Caco-2 (cell line): ENCODE data around the gene ATAD3C. TPM values are rescaled to one million over a fixed set of nuclear protein-coding genes. Genes with fewer than 3 reads are reported as not detected.
"Not testable (repeated sequence)": the region's sequence is repeated elsewhere in the genome, so short reads cannot be mapped to it uniquely, and the experiment has no call there.

Source experiments
- BruUV-seq: library from RNA; stranded (reverse); fragments of 400-500 nt; replicated peaks from 2 replicates; lab custom pipeline; 2021; lab: Mats Ljungman, UMichigan
- CTCF ChIA-PET: fragments of 300-600 bp; sonication (Branson Sonifier 250); formaldehyde crosslinking; loops from one replicate; lab custom pipeline; 2022; ENCODE audit warnings: antibody characterized with exemption; lab: Charles Lee
- POLR2A ChIA-PET: fragments of 300-600 bp; sonication (Branson Sonifier 250); formaldehyde crosslinking; loops from one replicate; lab custom pipeline; 2022; ENCODE audit warnings: antibody characterized with exemption; lab: Charles Lee
- DNase-seq, 2 experiments: peaks; one replicate each; pipeline versions ENCODE4 v3.0.0 to v3.0.0-alpha.2; 2020 to 2022
- H3K27me3 ChIP-seq: replicated peaks from 2 replicates; pipeline ENCODE4 v1.6.0; 2011; ENCODE audit warnings: low read length; ENCODE audit not compliant: control insufficient read depth, insufficient read depth
- H3K36me3 ChIP-seq: 2 replicates; pipeline ENCODE4 v1.5.1; 2011; ENCODE audit warnings: low read length; ENCODE audit not compliant: control insufficient read depth, insufficient read depth
- H3K4me1 ChIP-seq: fragments of 250-450 bp; sonication (Bioruptor Pico); 2 replicates; pipeline ENCODE4 v1.5.1; 2020; ENCODE audit warnings: mild to moderate bottlenecking
- H3K4me3 ChIP-seq: 2 replicates; pipeline ENCODE4 v1.5.1; 2011; ENCODE audit warnings: low read depth, mild to moderate bottlenecking, control low read depth, low read length
- H3K9me3 ChIP-seq: fragments of 250-450 bp; sonication (Bioruptor Pico); 2 replicates; pipeline ENCODE4 v1.5.1; 2020; ENCODE audit warnings: mild to moderate bottlenecking, moderate library complexity
- H3K27ac Mint-ChIP-seq: one replicate; pipeline ENCODE4 v1.8.0; 2022; ENCODE audit warnings: mixed read lengths; ENCODE audit not compliant: unreplicated experiment
- H3K27me3 Mint-ChIP-seq: one replicate; pipeline ENCODE4 v1.8.0; 2022; ENCODE audit warnings: mixed read lengths; ENCODE audit not compliant: insufficient read depth, unreplicated experiment
- H3K36me3 Mint-ChIP-seq: one replicate; pipeline ENCODE4 v1.8.0; 2022; ENCODE audit warnings: mild to moderate bottlenecking, mixed read lengths; ENCODE audit not compliant: insufficient read depth, unreplicated experiment
- H3K4me1 Mint-ChIP-seq: one replicate; pipeline ENCODE4 v1.8.0; 2022; ENCODE audit warnings: low read depth, mixed read lengths; ENCODE audit not compliant: unreplicated experiment
- H3K4me3 Mint-ChIP-seq: one replicate; pipeline ENCODE4 v1.8.0; 2022; ENCODE audit warnings: mild to moderate bottlenecking, moderate library complexity, mixed read lengths; ENCODE audit not compliant: unreplicated experiment
- H3K9me3 Mint-ChIP-seq: one replicate; pipeline ENCODE4 v1.8.0; 2022; ENCODE audit warnings: mixed read lengths; ENCODE audit not compliant: unreplicated experiment
- intact Hi-C: fragments of 100-400 bp; cut with micrococcal nuclease; formaldehyde crosslinking; loops from one replicate; pipeline ENCODE4 v1.10.0; 2022; ENCODE audit not compliant: unreplicated experiment
- total RNA-seq: library from RNA; stranded (reverse); gene quantifications from 2 replicates; pipeline ENCODE4 v1.2.3, GENCODE V29; 2022
- TF ChIP-seq, protein P1 (sequence below), 2 experiments: fragments of 200-600 bp in 1 of 2; IDR thresholded peaks; 1 replicate in 1 of 2; 2 replicates in 1 of 2; pipeline versions ENCODE4 v1.5.1 to v1.8.0; 2011 to 2022; ENCODE audit warnings: antibody characterized with exemption in 1 of 2, control low read depth in 1 of 2, inconsistent platforms in 1 of 2, low read depth in 1 of 2, low read length in 1 of 2, mild to moderate bottlenecking in 1 of 2, moderate library complexity in 1 of 2; ENCODE audit not compliant: insufficient read depth in 1 of 2, severe bottlenecking in 1 of 2, unreplicated experiment in 1 of 2

Gene ATAD3C
- total RNA-seq, 1 experiment from 2014 or later, result 0.95 TPM

DNA sequence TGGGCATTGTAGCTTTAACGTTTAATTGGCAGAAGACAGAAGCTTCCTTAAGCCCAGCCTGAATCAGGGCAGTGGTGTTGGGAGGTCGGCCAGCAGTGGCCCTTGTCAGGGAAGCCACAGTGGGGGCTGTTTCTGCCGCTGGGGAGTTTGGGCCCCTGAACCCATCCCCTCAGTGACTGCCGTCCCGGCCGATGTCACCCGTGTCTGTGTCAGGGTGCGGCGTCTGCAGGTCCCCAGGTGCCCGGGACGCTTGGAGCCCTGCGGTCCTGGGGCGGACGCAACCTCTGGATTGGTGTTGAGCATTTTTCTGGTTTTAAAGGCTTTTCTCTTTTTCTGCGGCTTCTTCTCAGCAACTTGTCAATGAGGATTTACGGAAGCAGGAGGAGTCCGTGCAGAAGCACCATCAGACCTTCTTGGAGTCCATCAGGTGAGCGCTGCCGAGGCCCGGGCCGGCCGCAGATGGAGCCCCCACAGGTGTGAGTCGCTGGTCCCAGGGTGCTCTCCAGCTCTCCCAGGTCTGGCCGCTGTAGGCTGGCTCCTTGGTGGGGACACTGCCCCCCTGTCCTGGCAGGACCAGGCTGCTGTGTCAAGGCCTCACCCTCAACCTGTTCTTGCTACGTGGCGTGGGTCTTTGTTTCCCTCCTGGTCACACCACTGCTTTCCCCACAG is 2.3 kb downstream of the ATAD3C start:
- POLR2A ChIA-PET, result no interaction called here
- TF ChIP-seq, protein P1, sequence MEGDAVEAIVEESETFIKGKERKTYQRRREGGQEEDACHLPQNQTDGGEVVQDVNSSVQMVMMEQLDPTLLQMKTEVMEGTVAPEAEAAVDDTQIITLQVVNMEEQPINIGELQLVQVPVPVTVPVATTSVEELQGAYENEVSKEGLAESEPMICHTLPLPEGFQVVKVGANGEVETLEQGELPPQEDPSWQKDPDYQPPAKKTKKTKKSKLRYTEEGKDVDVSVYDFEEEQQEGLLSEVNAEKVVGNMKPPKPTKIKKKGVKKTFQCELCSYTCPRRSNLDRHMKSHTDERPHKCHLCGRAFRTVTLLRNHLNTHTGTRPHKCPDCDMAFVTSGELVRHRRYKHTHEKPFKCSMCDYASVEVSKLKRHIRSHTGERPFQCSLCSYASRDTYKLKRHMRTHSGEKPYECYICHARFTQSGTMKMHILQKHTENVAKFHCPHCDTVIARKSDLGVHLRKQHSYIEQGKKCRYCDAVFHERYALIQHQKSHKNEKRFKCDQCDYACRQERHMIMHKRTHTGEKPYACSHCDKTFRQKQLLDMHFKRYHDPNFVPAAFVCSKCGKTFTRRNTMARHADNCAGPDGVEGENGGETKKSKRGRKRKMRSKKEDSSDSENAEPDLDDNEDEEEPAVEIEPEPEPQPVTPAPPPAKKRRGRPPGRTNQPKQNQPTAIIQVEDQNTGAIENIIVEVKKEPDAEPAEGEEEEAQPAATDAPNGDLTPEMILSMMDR (IDR thresholded peaks at IDR 0.05; ENCODE audit: insufficient read depth in 1 of 2, low read depth in 1 of 2, low read length in 1 of 2, severe bottlenecking in 1 of 2, unreplicated experiment in 1 of 2), result no peak
- H3K27me3 ChIP-seq, result no peaks in the 10 kb centered on the region
- Mint-ChIP-seq H3K4me1 (peaks cover 8% of the 10 kb centered on the region), H3K36me3 (no peaks in the 10 kb centered on the region), H3K9me3 (no peaks in the 10 kb centered on the region), H3K4me3 (no peak overlapping the region), H3K27me3 (no peaks in the 10 kb centered on the region), H3K27ac (no peak overlapping the region)
- no peak for DNase-seq
- H3K9me3 ChIP-seq, result no peaks in the 10 kb centered on the region
- BruUV-seq, result no TSS peak
- intact Hi-C loops, result no loop called here
- H3K4me1 ChIP-seq, result no peaks in the 10 kb centered on the region
- CTCF ChIA-PET, result no interaction called here
- no peak overlapping the region for H3K4me3 ChIP-seq
- no peaks in the 10 kb centered on the region for H3K36me3 ChIP-seq

DNA sequence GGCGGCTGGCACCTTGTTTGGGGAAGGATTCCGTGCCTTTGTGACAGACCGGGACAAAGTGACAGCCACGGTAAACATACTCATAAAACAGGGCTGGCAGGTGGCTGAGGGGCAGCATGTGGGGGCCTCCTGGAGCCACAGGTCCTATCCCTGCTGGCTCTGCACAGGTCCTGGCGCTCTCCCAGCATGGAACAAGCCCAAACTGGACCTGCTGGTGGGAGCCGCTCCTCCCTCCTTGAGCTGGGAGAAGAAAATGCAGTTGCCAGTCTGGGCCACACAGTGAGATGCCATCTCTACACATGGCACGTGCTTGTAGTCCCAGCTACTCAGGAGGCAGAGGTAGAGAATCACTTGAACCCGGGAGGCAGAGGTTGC is 2.9 kb downstream of the ATAD3C start:
- H3K9me3 Mint-ChIP-seq, H3K27me3 ChIP-seq, H3K9me3 ChIP-seq, H3K4me3 ChIP-seq, intact Hi-C loops, H3K36me3 ChIP-seq, H3K4me3 Mint-ChIP-seq, H3K36me3 Mint-ChIP-seq, H3K4me1 Mint-ChIP-seq, POLR2A ChIA-PET, BruUV-seq, DNase-seq, CTCF ChIA-PET, H3K27ac Mint-ChIP-seq, H3K27me3 Mint-ChIP-seq, H3K4me1 ChIP-seq: not testable (repeated sequence)

DNA sequence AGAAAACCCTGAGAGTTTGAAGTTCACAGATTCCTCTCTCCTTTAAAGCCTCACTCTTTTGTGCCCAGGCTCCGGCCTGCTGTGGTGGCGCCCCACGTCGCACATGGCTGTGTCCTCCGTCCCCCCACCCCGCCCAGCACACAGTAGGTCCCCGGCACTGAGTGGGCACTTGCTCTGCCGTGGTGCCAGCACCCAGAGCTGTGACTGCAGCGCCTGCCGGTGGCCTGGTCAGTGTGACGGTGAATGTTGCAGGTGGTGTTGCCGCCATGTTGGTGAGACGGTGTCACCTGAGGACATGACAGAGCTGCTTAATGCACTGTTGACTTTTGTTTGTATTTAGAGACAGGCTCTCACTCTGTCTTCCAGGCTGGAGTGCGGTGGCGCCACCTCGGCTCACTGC is 3.4 kb downstream of the ATAD3C start:
- Histone ChIP-seq H3K36me3 (no peaks in the 10 kb centered on the region), H3K27me3 (no peaks in the 10 kb centered on the region), H3K4me1 (no peaks in the 10 kb centered on the region), H3K4me3 (no peak overlapping the region), H3K9me3 (no peaks in the 10 kb centered on the region)
- CTCF ChIA-PET, result no interaction called here
- Mint-ChIP-seq H3K4me1 (peaks cover 8% of the 10 kb centered on the region), H3K9me3 (no peaks in the 10 kb centered on the region), H3K27ac (no peak overlapping the region), H3K27me3 (no peaks in the 10 kb centered on the region), H3K4me3 (no peak overlapping the region), H3K36me3 (no peaks in the 10 kb centered on the region)
- POLR2A ChIA-PET, result no interaction called here
- intact Hi-C loops, result no loop called here
- TF ChIP-seq, protein P1 (IDR thresholded peaks at IDR 0.05; ENCODE audit: insufficient read depth in 1 of 2, low read depth in 1 of 2, low read length in 1 of 2, severe bottlenecking in 1 of 2, unreplicated experiment in 1 of 2), result no peak
- BruUV-seq, result no TSS peak
- DNase-seq, result no peak

DNA sequence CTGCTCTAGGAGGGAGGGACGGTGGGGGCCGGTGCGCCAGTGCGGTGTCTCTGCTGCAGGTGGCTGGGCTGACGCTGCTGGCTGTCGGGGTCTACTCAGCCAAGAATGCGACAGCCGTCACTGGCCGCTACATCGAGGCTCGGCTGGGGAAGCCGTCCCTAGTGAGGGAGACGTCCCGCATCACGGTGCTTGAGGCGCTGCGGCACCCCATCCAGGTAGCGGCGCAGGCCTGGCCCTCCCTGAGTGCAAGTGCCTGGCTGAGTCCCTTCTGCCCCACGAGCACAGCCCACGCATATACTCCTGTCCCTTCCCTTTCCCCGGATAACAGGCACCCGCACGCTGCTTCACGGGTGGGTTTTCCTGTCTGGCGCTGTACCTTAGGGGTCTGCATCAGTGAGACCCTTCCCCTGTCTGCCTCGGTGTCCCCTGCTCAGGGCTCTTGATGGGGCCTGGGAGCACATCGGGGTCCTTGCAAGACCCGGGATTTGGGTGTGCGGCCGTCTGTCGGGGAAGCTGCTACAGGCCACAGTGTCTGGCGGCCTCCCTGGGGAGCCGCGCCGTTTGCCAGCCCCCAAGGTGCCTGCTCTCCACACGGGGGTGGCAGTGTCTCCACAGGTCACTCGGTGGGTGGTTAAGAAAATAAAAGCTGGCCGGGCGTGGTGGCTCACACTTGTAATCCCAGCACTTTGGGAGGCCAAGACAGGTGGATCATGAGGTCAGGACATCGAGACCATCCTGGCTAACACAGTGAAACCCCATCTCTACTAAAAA is 5.0 kb downstream of the ATAD3C start:
- DNase-seq, H3K4me3 Mint-ChIP-seq, POLR2A ChIA-PET, BruUV-seq, H3K9me3 ChIP-seq, H3K4me1 ChIP-seq, H3K36me3 ChIP-seq, CTCF ChIA-PET, H3K27ac Mint-ChIP-seq, H3K4me1 Mint-ChIP-seq, intact Hi-C loops, H3K27me3 Mint-ChIP-seq, H3K9me3 Mint-ChIP-seq, H3K27me3 ChIP-seq, H3K36me3 Mint-ChIP-seq, H3K4me3 ChIP-seq: not testable (repeated sequence)
